ENCODE data around the gene SENP7.
A peak's percentile ranks its signal among the peaks of the same experiment; 100 is the strongest.

The SENP7 gene

DNA sequence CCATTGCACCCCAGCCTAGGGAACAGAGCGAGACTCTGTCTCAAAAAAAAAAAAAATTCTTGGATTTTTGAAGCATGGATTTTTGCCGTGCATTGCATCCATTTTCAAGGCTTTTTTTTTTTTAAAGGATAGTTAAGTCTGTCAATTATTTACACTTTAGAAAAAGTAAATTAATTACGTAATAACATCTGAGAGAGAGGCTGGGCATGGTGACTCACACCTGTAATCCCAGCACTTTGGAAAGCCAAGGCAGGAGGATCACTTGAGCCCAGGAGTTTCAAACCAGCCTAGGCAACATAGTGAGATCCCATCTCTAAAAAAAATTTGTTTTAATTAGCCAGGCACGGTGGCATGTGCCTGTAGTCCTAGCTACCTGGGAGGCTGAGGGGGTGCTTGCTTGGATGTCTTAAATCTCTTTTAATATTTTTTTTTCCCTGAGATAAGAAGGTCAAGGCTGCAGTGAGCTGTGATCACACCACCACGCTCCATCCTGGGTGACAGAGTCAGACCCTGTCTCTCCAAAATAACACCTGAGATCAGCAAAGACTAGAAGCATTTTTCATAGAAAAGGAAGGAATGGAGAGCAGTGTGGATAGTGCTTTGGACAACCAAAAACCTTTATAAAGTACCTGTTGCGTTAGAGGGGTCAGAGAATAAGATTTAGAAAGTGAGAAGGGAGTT lies 6.8 kb upstream of the SENP7 start:
- no peak overlapping the region for H3K4me3 ChIP-seq (ENCODE audit: low read length)
- no peak for DNase-seq (ENCODE audit: low read depth)
- TF ChIP-seq, protein P1, sequence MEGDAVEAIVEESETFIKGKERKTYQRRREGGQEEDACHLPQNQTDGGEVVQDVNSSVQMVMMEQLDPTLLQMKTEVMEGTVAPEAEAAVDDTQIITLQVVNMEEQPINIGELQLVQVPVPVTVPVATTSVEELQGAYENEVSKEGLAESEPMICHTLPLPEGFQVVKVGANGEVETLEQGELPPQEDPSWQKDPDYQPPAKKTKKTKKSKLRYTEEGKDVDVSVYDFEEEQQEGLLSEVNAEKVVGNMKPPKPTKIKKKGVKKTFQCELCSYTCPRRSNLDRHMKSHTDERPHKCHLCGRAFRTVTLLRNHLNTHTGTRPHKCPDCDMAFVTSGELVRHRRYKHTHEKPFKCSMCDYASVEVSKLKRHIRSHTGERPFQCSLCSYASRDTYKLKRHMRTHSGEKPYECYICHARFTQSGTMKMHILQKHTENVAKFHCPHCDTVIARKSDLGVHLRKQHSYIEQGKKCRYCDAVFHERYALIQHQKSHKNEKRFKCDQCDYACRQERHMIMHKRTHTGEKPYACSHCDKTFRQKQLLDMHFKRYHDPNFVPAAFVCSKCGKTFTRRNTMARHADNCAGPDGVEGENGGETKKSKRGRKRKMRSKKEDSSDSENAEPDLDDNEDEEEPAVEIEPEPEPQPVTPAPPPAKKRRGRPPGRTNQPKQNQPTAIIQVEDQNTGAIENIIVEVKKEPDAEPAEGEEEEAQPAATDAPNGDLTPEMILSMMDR (conservative IDR thresholded peaks at IDR 0.05; ENCODE audit: low read depth, low read length) = no peak

GRCh38 chr3:101518421-101518871 lies 5.4 kb upstream of the SENP7 start:
- no peak overlapping the region for H3K4me3 ChIP-seq (ENCODE audit: low read length)
- TF ChIP-seq, protein P1 (conservative IDR thresholded peaks at IDR 0.05; ENCODE audit: low read depth, low read length) = no peak
- DNase-seq (ENCODE audit: low read depth) = no peak

DNA sequence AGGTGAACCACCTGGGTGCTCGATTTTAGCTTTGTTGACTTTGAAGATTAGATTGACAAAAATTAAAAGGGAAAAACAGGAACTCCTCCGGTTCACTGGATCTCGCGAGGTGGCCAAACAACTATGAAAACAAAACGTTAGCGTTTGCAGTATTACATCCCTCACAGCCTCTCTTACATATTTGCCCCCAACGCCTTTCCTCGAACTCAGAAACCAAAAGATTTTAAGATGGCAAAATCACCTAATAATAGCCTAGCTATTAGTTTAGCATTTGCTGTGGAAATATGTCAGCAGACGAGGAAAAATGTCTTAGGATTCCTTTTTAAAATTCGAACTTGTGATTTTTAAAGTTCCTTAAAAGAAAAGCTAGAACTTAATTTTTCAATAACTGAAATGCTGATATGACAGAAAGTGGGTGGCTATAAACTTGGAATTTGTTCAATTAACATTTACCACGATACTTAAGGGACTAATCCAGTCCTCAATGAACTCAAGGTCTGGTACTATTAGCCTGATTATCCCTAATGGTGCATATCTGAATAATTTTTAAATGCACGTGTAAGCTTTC lies 491 bp upstream of the SENP7 start:
- DNase-seq (ENCODE audit: low read depth) = no peak
- peak overlapping the region; percentile 88 for H3K4me3 ChIP-seq (ENCODE audit: low read length)
- TF ChIP-seq, protein P1 (conservative IDR thresholded peaks at IDR 0.05; ENCODE audit: low read depth, low read length) = no peak

DNA sequence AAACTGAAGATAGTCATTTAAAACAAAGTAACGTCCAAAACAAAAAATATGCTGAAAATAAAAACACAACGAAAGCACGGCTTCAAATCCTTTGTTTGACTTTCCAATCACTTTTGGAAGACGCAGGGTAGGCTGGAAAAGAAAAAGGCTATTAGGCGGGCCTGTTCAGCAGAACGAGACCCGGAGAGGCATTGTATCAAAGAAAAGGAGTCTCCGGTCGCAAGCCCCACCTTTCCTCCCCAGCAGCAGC lies 691 bp downstream of the SENP7 start:
- TF ChIP-seq, protein P1 (conservative IDR thresholded peaks at IDR 0.05; ENCODE audit: low read depth, low read length) = no peak
- peak overlapping the region; percentile 88 for H3K4me3 ChIP-seq (ENCODE audit: low read length)
- no peak for DNase-seq (ENCODE audit: low read depth)

DNA sequence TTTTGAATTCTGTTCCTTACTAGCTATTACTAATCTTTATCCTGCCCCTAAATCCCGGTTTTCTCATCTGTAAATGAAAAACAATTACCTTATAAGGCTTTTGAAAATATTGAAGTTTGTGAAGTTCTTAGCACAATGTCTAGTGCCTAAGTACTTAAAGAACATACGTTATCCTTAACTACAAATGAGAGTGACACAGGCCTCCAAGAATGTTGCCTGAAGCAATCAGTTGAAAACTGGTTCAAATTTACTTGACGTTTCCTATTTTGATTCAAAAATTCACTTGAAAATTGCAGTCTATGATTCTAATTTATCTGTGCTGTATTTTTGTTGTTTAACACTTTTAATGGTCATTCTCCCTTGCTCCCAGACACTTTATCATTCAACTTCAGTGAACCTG lies 3.2 kb downstream of the SENP7 start:
- no peak overlapping the region for H3K4me3 ChIP-seq (ENCODE audit: low read length)
- DNase-seq (ENCODE audit: low read depth) = no peak
- TF ChIP-seq, protein P1 (conservative IDR thresholded peaks at IDR 0.05; ENCODE audit: low read depth, low read length) = no peak

- no peak for DNase-seq (ENCODE audit: low read depth)
- TF ChIP-seq, protein P1 (conservative IDR thresholded peaks at IDR 0.05; ENCODE audit: low read depth, low read length) = no peak
- no peak overlapping the region for H3K4me3 ChIP-seq (ENCODE audit: low read length)
These were observed 3.7 kb downstream of the SENP7 start for GRCh38 chr3:101509281-101509680.

- DNase-seq (ENCODE audit: low read depth) = no peak
- TF ChIP-seq, protein P1 (conservative IDR thresholded peaks at IDR 0.05; ENCODE audit: low read depth, low read length) = no peak
- H3K4me3 ChIP-seq (ENCODE audit: low read length) = no peak overlapping the region
These were observed 11.2 kb downstream of the SENP7 start for GRCh38 chr3:101501783-101502182.

Measured in retinal pigment epithelial cell (primary cell).